Measurements from ENCODE around the gene BANF2.
A peak's percentile ranks its signal among the peaks of the same experiment; 100 is the strongest.

The BANF2 gene

DNA sequence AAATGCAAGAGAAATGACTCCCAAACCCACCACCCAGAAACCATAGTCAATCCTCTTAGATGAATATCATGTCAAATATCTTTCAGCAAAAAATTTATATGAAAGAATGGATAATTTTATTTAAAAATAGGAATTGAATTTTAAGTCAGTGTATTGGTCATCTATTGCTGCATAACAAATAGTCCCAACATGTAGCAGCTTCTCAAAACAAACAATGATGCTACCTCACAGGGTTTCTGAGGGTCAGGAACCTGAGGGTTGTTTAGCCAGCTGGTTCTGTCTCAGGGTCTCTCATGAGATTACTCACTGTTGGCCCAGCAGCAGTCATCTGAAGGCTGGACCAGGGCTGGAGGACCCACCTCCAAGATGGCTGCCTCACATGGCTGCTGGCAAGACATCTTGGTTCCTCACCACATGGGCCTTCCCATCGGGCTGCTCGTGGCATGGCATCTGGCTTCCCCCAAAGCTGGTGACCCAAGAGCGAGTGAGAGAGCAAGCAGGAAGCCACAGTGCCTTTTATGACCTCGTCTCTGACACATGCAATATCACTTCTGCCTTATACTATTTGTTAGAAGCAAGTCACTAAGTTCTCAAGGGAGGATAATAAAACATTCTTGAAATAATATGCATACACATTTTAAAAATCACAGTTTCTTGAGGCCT, 36.3 kb downstream of the BANF2 start:
- peak; percentile 61 for DNase-seq

DNA sequence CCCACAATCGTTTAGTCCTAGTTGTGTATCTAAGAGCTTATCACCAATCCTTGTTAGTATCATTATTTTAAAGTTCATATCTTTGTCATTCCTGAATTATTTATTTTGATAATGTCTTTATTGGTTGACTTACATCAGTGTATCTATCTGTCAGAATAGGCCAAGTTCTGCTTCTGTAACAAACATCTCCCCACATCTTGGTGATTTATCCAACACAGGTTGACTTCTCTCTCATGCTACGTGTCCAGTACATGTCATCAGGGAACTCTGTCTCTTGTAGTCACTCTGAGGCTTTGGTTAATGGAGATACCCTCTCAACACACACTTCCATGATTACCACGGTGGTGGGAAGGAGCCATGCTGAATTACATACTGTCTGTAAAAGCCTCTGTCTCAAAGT, 38.4 kb downstream of the BANF2 start:
- no peak for DNase-seq

DNA sequence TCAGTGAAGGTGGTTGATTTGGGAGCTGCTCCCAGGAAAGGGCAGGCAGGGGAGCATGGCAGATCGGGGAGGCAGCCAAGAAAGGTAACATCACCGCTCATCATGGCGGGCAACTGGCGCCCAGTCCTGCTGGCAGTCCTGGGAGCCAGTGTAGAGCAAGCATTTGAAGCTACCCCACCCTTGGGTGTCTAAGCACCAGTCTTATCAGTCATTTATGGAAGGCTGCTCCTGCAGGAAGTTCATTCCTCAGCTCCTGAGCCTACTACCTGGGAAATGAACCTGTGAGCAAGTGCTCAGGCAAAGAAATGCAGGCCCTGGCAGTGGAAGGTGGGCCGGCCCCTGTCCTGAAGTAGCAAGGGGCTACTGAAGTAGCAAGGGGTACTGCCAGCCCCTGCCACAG, 41.5 kb downstream of the BANF2 start:
- no peak for DNase-seq

DNA sequence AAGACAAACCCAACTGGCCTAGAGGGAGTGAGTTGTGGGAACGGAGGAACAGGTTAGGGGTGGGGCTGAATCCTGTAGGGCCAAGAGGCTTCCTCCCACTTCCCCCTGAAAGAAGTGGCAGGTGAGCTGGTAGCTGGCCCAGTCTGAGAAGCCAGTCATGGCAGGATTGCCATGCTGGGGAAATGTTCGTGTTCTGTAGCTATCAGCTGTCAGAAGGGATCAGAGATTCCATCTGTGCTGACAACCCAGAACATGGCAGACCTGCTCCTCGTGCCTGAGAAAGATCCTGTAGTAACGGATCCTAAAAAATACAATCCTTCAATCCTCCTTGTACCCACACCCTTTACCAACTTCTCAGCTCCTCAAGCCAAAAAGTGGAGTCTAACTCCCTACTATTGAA, 43.0 kb downstream of the BANF2 start:
- DNase-seq = no peak

DNA sequence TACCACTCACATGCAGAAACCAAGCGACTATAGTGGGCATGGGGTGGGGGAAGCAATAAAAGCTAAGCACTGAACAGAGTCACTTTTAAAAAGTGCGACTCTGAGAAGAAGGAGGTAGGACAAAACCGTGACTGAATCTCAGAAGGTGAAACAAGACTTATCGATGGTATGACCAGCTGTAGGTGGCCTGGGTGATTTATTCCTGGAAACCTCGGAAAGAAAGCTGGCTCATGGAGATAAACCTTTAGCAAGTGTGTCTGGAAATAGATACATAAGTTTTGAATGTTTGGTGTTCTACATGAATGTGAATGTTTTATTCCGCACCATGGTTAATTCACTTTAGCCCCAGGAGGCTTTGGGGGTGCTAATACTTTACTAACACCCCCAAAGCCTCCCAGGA, 43.9 kb downstream of the BANF2 start:
- DNase-seq = no peak

DNA sequence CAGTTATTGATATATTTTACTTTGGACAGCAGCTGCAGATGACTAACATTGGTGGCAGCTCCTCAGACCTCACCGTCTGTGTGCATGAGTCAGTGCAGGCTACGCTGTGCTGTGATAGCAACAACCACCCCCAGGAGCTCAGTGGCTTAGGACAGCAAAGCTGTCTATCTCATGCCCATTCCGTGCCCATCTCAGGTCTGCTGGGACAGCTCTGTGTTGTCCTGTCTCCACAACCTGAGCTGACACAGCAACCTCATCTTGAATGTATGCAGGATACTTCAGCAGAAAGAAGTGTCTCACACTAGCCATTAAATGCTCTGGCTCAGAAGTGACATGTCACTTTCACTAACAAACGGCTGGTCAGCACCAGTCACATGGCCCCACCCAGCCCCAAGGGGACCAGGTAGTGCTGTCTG, 47.7 kb downstream of the BANF2 start:
- peak; percentile 88 for DNase-seq

DNA sequence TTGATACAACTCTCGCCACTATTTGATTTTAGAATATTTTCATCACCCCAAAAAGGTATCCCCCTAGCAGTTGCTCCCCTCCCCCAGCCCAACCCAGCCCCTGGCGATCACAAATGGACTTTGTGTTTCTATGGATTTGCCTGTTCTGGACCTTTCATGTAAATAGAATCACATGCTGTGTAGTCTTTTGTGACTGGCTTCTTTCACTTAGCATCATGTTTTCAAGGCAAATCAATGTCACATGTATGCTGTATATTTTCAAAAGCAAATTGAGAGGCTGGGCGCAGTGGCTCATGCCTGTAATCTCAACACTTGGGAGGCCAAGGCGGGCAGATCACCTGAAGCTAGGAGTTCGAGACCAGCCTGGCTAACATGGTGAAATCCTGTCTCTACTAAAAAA, 48.5 kb downstream of the BANF2 start:
- DNase-seq = no peak

DNA sequence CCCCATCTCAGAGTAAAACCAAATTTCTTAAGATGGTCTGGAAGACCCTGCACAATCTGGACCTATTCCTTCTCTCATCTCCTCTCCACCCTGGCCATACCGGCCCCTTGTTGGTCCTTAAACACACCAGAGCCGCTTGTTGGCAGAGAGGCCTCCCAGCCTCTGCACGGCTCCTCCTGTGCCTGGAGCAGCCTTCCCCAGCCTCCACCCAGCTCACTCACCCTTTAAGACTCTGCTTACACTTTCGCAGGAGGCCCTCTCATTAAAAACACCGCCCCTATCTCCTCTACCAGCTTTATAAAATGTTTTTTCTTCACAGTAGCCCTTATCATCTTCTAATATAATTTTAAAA, 49.8 kb downstream of the BANF2 start:
- DNase-seq = no peak

DNA sequence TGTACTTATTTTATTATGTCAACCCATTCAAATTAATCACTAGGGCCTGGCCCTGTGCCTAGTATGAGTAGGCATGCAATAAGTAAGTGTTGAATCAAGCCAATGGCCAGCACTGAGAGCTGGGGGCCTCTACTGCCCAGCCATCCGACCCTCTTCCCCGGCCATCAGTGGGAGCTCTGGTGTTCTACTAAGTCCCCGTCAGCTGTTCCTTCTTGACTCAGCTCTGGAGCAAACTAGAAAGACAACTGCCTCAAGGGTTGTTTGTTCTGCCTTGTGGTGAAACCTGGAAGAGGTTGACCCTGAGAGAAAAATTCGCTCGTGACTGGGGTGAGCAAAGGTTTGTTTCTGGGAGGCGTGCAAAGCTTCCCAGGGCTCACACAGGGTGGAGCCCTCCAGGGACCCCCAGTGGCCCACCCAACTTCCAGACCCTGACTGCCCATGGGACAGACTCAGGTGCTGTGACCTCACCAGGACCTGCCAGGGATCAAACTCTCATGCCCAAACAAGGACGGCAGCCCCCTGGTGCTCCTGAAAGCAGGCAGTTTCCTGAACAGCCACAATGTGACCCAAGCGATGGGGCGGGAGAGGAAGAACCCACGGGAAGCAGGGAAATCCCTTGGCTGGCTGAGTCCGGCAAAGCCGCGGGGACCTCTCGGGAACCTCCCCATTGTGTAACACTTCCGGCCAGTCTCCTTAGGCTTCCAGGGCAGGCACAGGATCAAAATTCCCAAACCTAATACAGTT, 50.4 kb downstream of the BANF2 start:
- peak; percentile 32 for DNase-seq

DNA sequence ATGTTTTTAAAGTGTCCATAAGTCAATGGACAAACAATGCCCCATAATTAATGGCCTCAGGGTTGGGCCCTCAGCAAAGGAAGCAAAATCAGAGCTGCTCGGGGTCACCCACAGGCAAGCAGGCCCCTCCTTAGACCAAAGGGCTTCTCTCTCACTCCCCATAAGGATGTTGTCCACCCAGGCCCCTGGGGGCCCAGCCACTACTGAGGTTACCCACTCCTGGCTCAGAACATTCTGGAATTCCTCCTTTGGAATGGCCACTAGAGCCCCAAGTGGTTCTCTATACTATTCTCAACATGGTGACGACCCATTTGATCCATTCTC, 50.9 kb downstream of the BANF2 start:
- DNase-seq = no peak

DNA sequence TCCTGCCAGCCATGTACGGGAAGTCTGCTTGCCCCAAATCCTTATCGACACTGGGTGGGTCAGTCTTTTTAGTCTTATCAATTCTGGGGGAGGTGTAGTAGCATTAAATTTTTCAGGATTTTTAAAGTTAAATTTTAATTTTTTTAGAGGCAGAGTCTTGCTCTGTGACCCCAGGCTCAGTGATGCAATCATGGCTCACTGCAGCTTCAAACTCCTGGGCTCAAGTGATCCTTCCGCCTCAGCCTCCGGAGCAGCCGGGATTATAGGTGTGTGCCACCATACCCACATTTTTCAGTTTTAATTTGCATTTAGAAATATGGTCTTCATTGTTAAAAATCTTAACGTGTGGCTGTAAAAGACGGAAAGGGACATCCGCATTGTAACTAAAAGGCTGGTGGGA, 51.9 kb downstream of the BANF2 start:
- no peak for DNase-seq

DNA sequence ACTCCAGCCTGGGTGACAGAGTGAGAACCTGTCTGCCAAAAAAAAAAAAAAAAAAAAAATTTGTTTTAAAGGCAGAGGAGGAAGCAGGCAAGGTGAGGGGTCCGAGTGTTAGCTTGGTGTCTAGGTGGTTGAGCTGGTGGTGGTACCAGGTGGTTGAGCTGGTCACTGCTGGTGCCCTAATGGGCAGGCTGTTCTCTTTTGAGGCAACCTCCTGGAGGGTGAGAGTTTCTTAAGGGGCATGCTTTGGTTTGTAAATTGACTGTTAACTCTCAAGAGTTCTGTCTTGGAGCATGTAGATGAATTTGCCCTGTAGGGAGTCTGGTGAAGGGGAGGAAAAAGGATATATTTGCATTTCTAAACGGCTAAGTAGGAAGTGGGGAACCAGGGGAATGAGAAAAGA, 52.7 kb downstream of the BANF2 start:
- DNase-seq = no peak

DNA sequence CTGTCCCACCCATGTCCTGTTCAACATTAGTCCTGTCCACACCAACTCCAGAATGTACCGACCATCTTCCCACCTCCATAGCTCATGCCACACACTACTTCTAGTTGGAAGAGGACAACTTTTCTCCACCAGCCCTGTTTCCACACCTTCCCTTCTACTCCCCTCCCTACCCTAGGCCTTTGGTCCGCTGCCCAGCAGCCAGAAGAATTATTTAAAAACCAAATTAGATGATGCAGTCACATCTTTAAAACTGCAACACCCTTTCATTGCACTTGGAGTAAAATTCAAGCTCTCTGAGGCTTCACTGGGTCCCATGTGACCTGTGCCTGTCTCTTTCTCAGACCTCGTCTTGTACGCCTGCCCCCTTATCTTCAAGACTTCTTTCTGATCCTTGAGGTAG, 53.8 kb downstream of the BANF2 start:
- DNase-seq = no peak

DNA sequence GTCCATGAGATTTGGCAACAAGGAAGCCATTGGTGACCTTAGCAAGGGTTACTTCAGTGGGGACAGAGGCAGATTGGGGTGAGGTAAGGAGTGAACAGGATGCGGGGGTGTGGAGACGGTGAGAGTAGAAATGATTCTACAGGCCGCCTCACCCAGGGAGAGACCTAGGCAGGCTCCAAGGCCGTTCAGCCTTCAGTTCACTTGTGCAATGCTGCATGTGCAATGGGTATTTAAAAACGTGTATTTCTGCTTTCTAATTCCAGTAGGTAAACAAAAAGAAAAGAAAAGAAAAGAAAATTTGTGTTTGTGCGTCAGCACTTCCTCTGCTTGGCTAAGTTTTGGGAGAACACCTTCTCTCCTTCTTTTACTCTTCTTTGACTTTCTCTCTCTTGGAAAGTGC, 56.8 kb downstream of the BANF2 start:
- no peak for DNase-seq

DNA sequence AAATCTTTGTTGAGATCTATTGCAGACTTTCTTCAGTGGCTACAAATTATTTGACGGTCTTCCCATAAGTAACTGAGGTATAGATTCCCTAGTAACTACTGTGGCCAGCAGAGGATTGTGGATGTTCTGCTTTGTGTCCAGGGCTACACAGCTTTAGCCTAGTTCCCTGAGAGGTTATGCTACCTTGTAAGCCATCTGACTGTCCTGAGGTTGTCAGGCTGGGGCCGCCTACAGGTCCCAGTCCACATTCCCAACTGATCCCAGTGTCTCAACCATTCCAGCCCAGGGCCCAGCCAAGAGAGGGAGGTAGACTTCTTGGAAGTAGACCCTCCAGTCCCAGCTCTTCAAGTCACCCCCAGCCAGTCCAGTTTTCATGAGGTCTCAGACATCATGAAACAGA, 57.7 kb downstream of the BANF2 start:
- DNase-seq = no peak

DNA sequence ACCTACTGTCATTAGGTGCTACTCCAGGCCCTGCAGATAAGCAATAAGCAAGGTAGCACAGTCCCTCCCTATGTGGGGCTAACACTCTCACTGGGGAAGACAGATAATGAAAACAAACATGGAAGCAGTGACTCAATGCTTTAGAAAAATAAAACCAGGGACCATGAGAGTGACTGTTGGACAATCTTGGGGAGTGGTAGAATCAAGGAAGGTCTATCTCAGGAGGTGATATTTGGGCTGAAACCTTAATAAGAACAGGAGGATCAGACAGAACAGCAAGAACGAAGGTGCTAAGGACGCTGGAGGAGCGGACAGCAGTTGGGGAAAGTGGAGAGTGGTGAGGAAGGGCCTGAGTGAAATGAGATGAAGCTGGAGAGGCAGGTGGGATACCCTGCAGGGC, 58.2 kb downstream of the BANF2 start:
- no peak for DNase-seq

DNA sequence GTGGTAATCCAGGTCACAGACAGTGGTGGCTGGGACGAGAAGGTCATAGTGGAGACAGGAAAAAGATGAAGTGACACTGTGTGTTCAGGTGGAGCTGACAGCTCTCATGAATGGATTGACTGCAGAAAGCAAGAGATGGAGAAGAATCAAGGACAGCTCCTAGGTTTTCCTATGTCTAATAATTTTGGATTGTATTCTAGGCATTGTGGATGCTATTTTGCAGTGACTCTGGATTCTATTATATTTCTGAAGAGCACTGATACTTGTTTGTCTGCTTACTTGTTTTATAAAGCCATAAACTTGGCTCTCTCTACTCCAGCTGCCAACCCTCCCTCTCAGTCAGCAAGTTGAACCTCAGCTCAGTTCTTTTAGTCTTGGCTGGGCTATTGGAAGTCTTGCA, 58.7 kb downstream of the BANF2 start:
- no peak for DNase-seq

DNA sequence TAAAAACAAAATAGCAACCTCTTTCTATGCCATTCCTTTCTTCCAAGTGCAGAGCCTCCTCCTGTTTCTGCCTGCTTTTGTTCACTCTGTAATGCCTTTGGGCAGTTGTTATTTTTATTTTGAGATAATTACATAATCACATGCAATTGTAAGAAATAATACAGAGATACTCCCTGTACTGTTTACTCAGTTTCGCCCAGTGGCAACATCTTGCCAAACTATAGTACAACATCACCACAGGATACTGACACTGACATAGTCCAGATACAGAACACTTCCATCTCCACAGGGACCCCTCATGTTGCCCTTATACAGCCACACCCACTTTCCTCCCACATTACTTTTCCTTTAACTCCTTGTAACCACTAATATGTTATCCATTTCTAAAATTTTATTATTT, 59.7 kb downstream of the BANF2 start:
- no peak for DNase-seq

DNA sequence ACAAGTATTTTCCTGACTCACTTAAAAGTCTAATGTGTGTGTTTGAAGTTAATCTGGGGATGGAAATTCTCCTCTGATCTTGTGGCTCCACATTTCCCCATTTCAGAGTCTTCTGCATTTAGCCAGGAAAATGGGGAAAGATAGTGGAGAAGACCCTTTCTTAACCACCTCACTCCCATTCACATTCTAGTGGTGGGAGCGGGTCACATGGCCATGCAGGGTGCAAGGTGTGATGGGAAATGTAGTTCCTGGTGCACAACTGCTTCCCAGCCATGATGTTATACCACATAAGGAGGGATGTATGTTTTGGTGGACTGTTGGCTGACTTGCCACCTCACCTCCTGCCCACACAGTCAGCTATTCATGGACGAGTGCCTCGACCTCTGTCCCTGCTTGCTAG, 61.8 kb downstream of the BANF2 start:
- DNase-seq = no peak

DNA sequence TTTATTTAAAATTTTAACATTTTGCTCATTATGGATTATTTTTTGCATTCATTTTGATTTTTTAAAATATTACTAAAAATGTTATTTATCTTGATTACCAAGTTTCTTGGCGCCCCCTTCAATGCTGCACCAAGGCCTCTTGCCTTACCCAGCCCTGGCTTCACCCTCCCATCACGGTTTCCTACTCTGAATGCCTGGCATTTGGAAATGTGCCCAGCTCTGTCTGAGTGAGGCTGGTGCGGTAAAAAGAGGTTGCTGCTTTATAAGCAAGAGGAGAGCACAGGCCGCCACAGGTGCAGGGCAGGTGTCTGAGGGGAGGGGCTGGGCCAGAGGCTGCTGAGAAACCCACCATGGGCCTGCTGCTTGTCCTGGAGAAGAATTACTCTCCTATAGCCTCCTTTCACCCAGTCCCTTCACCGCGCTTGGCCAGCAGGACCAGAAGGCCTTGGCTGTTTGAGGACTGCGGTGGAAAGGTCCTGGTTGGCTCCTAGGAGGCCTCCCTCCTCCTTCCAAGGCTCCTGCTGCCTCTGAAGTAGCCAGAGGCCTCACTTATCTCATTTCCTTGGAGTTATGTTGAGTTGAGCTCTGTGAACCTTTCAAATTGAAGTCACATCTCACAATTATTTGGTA, 62.6 kb downstream of the BANF2 start:
- no peak for DNase-seq

DNA sequence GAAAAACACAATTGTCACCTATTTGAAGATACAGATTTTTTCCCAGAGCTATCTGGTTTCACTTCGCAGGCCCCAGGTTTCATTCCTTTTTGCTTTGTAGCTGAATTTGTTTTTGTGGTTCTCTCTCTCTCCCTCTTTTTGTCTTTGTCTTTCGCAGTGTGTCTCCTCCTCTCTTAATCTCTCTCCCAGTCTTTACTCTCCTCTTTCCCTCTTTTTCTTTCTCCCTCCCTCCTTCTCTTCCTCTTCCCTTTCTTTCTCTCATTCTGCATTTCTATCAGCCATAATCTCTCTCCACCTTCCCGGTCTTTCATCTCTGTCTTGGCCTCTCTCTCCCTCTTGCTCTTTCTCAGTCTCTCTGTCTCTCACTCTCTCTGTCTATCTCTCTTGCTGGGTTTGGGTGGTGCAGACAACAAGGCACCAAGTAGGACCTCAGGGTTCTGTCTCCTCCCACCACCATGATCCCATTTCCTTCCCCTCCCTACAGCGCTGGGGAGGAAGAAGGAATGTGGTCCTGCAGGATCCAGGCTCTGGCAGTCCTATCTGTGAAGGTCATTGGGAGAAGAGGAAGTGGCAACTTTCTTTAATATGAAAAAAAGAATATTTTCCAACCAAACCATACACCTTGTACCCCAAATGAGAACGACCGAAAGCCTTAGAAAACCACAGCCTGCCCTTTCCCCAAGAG, 63.2 kb downstream of the BANF2 start:
- no peak for DNase-seq

DNA sequence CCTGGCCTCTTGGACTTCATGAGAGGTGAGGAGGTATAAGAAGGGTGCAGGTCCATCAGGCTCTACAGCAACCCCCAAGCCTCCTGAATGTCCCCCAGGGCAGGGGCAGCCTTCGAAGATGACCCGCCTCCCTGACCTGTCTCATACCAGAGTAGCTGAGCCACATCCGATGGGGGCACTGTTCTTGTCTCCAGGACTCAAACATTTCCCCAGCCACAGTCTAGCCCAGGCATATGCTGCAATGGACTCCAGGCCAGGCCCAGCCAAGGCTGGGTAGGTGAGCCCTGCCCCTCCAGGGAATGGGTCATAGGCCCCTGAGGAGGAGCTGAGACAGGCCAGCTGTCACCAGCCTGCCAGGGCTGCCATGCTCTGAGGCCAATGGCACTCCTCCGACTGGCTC, 65.3 kb downstream of the BANF2 start:
- no peak for DNase-seq

DNA sequence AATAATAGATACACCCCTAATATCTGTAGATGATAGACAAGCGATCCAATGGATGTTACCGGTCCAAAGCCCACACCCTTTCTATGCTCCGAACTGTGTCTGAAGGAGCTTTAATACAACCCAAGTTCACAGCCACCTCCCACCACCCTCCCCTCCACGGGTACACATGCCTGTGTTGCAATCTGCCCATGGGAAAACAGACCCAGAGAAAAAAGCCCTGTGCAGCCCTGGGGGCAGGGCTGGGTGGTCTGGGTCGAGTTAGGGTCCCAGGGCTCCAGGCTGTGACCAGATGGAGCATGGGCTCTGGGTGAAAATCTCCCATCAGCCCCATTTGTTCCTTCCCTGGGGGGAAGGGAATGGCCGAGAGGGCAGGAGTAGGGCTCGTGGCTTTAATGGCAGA, 65.8 kb downstream of the BANF2 start:
- no peak for DNase-seq

DNA sequence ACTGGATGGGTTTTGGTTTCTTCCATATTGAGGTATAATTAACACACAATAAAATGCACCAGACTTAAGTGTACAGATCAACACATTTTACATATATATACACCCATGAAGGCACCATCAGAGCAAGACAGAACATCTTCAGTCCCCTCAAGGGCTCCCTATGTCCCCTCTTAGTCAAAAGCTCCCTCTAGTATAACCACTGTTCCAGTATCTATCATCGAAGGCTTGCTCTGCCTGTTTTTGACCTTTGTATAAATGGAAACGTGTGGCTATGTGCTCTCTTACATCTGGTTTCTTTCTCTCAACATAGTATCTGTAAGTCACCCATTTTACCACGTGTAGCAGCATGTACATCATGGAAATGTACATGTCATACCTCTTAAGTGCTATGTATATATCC, 66.5 kb downstream of the BANF2 start:
- DNase-seq = no peak
